SHP77 treated with DMSO at 0.1 percent for 48 hours (cell line): ENCODE measurements around the gene DUSP16.
"Not testable (repeated sequence)": the region's sequence is repeated elsewhere in the genome, so short reads cannot be mapped to it uniquely, and the experiment has no call there.

Source experiments
- DNase-seq: peaks from one replicate; lab custom pipeline; 2025; lab: John Stamatoyannopoulos, UW

Gene DUSP16

DNA sequence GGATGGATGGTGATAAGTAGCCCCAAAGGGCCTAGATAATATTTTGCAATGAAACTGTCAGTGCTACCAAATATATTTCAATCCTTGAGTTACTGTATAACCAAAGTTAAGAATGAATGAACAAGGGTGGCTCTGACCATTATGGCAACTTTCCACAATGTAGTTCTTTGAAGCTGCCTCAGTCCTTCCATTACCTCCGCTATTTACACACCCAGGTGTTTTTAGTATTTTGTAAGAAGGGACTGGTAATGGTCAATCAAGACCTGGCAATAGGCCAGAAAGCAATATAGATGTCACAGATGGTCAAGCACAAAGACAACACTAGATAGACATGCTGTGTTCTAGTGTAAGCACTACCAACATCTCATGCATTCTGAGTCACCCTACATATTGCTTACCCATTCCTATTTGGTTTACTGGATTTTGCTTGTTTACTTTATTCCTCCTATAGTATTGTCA lies 16.3 kb downstream of the DUSP16 start:
- DNase-seq: peak; percentile 42

DNA sequence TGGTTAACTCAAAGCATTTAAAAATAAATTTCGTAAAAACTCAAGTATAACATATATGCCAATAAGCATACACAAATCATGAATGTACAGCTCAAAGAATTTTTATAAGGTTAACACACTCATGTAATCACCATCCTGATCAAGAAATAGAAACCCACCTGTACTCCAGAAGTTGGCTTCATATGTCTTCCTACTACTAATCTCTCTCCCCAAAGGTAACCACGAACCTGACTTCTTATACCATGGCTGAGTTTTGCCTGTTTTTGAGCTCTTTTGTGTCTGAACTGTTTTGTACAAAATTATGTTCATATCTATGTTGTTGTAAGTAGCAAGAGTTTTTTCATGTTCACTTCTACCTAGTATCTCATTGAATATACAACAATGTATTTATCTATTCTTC lies 18.7 kb downstream of the DUSP16 start:
- no peak for DNase-seq

DNA sequence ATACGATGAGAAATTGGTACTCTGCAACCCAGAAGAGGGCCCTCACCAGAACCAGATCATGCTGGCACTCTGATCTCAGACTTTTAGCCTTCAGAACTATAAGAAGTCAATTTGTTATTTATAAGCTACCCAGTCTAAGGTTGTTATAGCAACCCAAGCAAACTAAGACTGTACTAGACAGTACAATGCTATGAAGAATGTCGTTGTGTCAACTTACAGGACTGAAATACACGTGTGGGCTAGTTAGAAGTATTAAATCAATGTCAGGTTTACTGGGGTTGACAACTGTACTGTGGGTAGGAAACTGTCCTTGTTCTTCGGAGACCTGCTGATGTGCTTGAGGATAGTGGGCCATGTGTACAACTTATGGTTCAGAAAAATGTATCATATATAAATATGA lies 19.7 kb downstream of the DUSP16 start:
- no peak for DNase-seq

DNA sequence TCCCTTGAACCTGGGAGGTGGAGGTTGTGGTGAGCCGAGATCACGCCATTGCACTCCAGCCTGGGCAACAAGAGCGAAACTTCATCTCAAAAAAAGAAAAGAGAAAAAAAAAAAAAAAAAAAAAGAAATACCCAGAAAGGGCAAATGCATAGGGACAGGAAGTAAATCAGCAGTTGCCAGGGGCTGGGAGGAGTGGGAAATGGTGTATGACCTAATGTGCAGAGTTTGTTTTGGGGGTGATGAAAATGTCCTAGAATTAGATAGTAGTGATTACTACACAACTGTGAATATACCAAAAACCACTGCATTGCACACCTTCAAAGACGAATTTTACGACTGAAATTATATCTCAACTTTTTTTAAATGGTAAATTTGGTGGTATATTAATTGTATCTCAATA lies 20.4 kb downstream of the DUSP16 start:
- no peak for DNase-seq

DNA sequence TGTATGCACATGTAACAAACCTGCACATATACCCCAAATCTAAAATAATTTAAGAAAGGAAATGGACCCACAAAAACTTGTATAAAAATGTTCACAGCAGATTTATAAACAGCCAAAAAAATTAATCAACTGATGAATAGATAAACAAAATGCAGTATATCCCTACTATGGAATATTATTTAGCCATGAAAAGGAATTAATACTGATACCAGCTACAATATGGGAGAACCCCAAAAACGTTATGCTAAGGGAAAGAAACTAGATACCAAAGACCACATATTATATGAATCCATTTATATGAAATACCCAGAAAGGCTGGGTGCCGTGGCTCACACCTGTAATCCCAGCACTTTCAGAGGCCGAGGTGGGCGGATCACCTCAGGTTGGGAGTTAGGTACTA lies 20.9 kb downstream of the DUSP16 start:
- DNase-seq: no peak

DNA sequence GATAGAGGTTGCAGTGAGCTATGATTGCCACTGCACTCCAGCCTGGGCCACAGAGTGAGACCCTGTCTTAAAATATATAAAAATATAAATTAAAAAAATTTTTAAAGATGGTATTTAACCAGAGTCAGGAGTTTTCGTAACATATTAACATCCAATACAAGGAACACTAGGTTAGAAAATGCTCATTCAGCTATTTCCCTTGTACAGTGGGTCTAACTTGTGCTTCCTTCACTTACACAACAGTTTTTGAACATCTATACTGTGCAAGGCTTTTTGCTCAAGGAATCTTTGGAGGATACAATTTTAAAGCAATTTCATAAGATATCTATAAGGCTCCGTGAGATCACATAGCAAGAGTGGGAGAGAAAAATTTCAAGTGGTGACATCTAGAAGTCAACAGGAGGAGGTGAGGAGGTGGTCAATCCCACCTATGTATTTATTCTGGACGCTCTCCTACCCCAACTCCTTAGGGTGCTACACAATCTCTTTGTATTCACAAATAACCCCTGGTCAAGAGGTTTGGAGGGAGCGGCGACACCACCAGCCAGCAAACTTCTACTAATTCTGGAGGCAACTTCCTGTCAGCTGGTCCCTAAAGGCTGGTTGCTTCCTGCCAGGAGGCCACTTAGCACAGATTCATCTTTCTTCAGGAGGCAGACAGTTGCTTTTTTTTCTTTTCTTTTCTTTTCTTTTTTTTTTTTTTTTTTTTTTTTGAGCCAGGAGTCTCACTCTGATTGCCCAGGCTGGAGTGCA lies 22.2 kb downstream of the DUSP16 start:
- DNase-seq: no peak

DNA sequence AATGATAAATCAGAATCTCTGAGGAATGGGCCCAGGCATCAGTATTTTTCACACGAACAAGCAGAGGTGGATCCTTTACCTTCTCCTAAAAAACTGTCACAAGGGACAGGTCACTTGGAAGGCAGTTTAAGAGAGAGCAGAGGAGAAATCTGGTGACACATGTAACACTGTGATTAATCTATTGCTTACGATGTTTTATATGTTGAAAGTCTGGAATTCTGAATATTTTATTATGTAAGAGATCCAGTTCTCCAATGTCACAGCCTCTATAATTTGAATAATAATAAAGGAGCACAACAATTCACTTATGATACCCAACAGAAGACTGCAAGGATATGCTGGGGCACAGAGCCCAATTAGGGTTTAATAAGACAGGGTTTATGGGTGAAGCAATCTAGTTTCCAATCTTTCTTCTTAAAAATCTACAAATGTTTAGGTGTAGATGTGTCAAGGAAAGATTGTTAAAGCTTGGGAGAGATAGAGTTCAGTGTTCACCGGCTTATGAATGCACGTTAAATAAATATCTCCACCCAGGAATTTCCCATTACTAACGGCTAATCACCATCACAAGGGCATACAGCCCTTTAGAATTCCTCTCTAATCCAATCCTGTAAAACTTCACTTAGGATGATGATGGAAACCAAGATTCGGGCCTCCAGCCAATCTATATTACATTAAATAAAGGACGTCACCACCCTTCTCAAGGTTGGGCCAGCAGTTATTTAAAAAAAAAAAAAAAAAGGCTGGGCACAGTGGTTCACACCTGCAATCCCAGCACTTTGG lies 23.4 kb downstream of the DUSP16 start:
- no peak for DNase-seq

DNA sequence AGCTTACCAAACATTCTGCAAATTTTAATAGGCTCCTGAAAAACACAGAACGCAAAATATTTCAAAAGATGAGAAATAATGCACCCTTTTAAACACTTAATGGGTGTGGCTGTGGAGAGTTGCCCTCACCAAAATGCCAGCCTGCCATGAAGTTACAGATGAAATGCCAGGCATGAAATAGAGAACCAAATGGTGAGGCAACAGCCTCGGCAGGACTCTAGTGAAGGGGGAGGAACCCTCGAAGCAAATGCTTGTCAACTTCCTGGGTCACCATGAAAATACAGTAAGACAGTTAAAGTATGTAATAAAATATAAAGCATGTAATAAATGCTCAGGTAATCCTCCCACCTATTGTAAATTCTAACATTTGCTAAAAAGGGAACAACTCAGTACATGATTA lies 24.1 kb downstream of the DUSP16 start:
- no peak for DNase-seq

DNA sequence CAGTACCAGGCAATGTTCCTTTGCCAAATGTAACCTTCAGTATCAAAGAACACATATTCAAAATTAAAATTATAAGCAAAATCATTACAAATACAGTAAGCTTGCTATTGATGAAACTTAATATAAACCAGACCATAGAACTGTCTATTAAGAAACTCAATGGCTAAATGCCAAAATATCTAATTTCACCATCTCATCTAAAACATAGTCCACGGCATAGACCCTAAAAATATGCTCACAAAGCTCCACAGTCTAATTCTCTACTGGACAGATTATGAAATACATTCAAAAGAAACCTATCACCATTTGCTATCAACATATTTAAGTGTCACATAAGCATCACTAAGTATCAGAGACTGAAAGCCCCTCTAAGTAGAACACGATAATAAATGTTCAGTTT lies 25.2 kb downstream of the DUSP16 start:
- no peak for DNase-seq

DNA sequence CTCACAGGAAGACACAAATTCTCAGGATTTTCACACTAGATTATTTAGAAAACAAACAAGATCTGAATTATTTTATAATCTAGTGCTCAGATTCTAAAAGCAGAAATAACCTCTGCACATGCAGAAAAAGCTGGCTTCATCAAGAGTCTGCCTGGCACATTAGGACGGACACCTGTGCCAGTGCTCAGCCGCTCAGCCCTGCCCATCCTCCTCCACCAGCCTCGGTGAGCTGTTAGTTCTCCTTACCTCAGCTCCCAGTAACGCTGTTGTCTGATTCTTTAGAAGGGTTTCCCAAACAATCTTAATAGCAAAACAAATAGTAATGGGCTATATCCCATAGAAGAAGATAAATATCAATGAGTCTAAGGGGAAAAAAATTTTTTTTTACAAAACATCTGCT lies 27.7 kb downstream of the DUSP16 start:
- no peak for DNase-seq

DNA sequence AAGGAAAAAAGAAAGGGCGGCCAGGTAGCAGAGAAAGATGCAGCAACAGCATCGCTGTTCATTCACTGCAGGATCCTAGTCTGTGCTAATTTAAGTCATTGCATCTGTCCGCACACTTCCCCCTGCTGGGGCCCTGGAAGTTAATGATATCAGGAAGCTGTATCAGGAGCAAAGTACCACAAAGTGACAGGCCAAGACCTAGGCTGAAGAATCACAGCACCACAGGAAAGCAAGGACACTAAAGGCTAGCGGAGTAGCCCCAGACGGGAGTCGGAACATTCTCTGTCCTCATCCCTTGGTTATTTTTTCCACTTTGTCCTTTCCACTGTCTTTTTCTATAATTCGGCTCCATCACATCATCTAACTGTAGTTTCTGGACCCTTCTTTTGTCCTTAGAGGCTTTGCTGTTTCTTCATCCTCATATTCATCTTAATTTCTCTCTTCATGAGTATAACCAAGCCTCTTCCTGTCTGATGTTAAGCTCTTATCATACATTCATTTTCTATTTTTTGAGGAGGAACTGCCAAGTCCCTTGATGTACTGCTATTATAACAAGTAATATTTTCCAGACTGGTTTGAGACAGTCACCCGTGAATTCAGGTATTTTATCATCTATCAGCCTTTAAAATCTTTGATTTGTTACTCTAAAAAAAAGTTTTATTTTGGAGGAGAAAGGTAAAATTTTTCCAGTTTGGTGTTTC lies 28.3 kb downstream of the DUSP16 start:
- DNase-seq: no peak

DNA sequence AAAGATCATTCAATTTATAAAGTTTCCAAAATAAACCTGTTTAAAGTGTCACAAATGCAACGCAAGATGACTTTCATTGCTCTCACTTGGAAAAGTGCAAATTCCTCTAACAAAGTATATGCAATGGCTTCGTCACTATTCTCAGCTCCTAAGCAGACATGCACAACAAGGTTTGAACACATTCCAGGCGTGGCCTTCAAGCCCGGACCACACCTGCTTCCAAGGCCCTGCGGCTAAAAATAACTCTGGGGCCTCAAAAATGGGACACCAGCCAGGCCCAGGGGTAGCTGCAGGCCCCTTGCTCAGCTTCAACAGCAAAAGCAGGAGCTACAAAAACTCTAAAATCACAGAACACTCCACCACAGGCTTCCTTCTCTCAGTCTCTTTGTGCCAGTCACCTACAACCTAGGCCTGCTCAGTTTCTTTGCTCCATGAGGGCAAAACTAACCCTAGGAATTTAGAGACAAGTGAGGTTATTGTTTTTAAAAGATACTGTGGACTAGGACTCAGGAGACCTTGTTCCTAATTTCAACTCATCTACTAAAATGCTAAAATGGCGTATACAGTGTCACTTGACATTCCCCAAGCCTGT lies 29.3 kb downstream of the DUSP16 start:
- DNase-seq: peak; percentile 27

DNA sequence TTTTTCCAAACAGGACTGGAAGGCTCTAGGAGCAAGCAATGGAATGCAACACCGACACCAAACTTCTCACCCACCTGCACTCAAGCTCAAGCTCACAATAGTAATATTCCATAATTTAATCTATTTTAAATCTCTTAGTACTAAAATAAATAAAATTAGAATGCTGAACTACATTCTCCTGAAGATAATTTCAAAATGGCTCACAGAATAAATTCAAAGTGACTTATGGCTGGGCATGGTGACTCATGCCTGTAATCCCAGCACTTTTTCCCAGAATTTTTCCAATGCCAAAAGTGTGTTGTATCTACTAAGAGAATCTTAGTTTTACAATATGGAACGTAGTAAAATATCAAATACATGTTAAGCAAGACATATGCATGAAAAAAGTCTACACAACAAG lies 31.5 kb downstream of the DUSP16 start:
- no peak for DNase-seq

DNA sequence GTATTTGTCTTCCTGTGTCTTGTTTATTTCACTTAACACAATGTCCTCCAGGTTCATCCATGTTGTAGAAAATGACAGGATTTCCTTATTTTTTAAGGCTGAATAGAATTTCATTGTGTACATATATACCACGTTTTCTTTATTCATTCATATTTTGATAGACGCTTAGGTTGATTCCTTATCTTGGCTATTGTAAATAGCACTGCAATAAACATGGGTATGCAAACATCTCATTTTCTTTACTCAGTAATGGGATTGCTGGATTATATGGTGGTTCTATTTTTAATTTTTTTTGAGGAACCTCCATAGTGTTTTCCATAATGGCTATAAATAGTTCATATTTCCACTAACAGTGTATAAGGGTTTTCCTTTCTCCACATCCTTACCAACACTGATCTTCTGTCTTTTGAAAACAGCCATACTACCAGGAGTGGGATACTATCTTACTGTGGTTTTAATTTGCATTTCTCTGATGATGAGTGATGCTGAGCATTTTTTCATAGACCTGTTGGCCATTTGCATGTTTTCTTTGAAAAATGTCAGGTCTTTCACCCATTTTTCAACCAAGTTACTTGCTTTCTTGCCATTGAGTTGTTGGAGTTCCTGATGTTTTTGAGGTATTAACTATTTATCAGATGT lies 32.8 kb downstream of the DUSP16 start:
- DNase-seq: no peak

DNA sequence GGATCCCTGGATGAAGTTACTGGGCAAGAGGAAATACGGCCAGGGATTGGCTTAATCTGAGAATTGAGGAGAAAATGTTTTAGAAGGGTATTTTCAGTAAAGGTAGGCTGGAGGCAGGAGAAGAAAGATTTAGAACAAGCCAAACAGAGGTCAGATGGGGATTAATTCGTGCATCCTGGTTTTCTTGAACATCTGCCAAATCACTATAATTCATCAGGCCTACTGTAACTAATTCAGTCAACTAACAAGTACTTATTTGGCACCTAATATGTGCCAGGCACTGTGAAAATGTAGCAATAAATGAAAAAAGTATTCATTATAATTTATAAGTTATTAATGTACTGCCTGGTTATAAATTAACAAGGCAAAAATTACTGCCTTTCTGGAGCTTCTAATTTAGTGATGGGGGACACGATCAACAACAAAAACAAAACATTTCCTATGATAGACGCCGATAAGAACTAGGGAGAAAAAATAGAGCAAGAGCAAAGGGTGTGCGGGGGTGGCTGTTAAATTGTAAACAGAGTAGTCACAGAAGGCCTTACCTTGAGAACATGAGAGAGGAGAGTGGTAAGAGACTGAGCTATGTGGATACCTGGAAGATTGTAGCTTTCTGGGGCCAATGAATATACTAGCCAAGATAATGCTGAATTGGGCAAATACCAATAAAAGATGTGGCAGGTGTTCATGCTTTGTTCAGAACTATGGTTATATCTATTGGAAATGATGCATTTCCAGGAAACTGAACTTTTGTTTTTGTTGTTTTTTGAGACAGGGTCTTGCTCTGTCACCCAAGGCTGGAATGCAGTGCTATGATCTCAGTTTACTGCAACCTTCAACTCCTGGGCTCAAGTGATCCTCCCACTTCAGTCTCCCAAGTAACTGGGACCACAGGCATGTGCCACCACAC lies 34.0 kb downstream of the DUSP16 start:
- no peak for DNase-seq

DNA sequence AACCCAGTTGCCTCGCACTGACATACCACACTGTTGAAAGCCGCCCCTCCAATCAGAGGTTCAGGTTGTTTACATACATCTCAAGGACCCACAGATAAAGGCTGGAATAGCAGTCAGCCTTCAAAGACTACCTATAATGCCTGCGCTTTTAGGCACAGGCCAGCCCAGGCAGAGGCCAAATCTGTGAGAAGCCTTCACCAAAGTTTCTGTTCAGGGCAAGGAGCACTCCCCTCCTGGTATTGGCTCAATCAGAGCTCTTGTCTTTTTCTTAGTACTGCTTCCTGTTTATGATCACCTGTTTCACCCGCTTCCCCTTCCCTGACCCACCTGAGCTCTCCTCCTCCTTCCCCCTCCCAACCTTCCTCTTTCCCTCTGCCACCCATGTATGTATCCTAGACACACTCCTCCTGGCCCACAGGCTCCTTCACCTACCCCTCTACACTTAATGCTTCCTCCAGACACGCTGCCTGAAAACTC lies 34.8 kb downstream of the DUSP16 start:
- no peak for DNase-seq

DNA sequence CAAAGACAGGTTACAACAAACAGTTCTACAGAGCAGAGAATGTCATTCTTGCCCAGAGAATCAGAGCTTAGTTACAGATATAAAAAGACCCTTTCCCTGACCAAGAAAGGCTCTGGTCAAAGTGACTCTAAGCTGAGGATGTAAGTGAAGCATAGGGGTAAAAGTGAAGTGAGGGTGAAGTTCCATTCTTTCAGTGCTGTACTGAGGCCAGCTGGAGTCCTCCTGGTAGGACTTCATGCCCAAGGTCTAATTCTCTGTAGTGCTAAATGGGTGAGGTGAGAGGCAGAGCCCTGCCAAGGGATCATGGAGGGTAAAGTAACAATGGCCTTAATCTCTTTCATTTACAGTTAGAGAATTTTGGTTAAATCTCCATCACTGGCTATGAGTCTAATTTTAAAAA lies 38.5 kb downstream of the DUSP16 start:
- no peak for DNase-seq

DNA sequence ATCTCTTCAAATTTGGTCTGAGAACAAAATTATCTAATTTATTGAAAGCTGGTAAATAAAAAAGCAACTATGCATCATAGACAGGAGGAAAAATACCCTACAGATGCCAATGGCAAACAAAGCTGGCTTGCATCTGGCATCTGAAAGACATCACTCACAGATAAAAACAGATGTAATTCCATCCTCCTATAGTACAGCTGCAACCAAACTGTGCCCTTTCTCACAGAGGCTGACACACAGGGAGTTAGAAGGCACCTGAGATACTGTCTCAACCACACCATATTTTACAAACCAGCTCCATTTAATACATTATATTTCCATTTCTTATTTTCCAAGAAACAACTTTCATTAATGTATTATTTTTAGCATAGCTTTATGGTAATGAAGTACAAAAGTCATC lies 39.4 kb downstream of the DUSP16 start:
- DNase-seq: no peak

DNA sequence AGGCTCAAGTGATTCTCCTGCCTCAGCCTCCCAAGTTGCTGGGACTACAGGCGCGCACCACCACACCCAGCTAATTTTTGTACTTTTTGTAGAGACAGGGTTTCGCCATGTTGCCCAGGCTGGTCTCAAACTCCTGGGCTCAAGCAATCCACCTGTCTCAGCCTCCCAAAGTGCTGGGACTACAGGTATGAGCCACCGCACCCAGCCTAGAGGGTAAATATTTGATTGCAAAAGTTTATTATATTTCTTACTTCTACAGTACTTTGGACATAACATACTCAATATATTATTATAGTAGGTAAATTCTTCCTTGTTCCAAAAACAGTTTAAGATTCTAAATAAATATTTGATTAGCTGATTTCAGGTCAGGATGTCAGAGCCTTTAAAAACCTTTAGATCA lies 40.0 kb downstream of the DUSP16 start:
- DNase-seq: not testable (repeated sequence)

DNA sequence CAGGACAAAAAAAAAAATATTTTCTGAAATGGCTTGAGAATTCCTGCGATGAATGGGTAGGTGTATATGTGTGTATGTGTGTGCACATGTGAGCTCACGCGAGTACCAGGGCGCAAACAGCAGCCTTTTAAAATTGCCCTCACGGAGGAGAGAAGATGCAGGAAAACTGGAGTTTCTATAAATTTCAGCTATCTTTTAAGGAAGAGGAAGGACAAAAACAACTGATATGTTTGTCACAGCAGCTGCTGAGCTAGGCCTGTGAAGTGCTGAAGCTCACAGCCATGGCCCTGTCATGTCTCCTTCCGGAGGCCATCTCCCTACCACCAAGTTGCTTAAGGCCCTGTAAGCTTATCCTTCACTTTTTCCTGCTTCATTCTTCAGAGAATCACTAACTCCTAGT lies 40.8 kb downstream of the DUSP16 start:
- no peak for DNase-seq

DNA sequence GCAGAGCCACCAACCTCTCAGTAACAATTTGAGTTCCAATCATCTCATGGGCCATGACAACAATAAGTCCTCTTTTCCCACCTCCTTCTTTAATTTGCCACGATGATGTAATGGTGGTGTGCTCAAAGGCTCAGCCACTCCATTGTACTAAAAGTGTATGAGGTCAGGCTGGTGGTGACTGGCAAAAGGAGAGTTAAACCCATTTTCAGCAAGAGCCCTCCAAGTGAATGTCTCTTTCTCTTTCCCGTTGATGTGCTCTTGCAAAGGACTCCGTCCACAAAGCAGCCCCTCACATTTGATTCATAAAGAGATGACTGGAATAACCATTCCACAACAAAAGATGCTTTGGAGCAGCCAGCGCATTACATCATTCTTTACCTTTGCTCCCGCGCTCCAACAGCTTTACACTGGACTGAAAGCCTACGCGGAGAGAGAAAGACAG lies 41.6 kb downstream of the DUSP16 start:
- DNase-seq: peak; percentile 41
